Hepatocyte (in vitro differentiated cells): ENCODE results near the gene ASTN2. TPM values are rescaled to one million over a fixed set of nuclear protein-coding genes. Genes with fewer than 3 reads are reported as not detected.

Source experiments
- DNase-seq: peaks from one replicate; pipeline ENCODE4 v3.0.0-alpha.2; 2016; ENCODE audit warnings: low spot score
- H2AFZ ChIP-seq: fragments of 200-600 bp; sonication (generic); 2 replicates; pipeline ENCODE4 v1.6.0; 2016; ENCODE audit warnings: antibody characterized with exemption, mild to moderate bottlenecking
- H3K27ac ChIP-seq: fragments of 200-600 bp; sonication (generic); 2 replicates; pipeline ENCODE4 v1.5.1; 2016; ENCODE audit warnings: mild to moderate bottlenecking
- H3K27me3 ChIP-seq: fragments of 200-600 bp; sonication (generic); 2 replicates; pipeline ENCODE4 v1.6.1; 2016
- H3K36me3 ChIP-seq: fragments of 200-600 bp; sonication (generic); replicated peaks from 2 replicates; pipeline ENCODE4 v1.5.1; 2016; ENCODE audit warnings: low read depth; ENCODE audit not compliant: insufficient read depth
- H3K4me1 ChIP-seq: fragments of 200-600 bp; sonication (generic); 2 replicates; pipeline ENCODE4 v1.5.1; 2016; ENCODE audit warnings: mild to moderate bottlenecking, moderate library complexity; ENCODE audit not compliant: insufficient read depth
- H3K4me2 ChIP-seq: fragments of 200-600 bp; sonication (generic); 2 replicates; pipeline ENCODE4 v1.6.0; 2016
- H3K4me3 ChIP-seq: fragments of 200-600 bp; sonication (generic); 2 replicates; pipeline ENCODE4 v1.5.1; 2016; ENCODE audit warnings: mild to moderate bottlenecking
- H3K79me2 ChIP-seq: fragments of 200-600 bp; sonication (generic); 2 replicates; pipeline ENCODE4 v1.6.0; 2017; ENCODE audit warnings: mild to moderate bottlenecking
- H3K9me2 ChIP-seq: fragments of 200-600 bp; sonication (generic); replicated peaks from 2 replicates; pipeline ENCODE4 v1.6.0; 2017; ENCODE audit warnings: mild to moderate bottlenecking; ENCODE audit not compliant: insufficient read depth
- H3K9me3 ChIP-seq: fragments of 200-600 bp; sonication (generic); 2 replicates; pipeline ENCODE4 v1.5.1; 2016; ENCODE audit warnings: low read depth, mild to moderate bottlenecking
- H4K20me1 ChIP-seq: fragments of 200-600 bp; sonication (generic); 2 replicates; pipeline ENCODE4 v1.6.0; 2016; ENCODE audit warnings: mild to moderate bottlenecking; ENCODE audit not compliant: insufficient read depth, poor library complexity, severe bottlenecking
- CTCF ChIP-seq: fragments of 200-600 bp; sonication (generic); IDR thresholded peaks from 2 replicates; pipeline ENCODE4 v1.5.1; 2016; ENCODE audit warnings: antibody characterized with exemption, mild to moderate bottlenecking; ENCODE audit not compliant: poor library complexity
- EZH2 ChIP-seq: fragments of 200-600 bp; sonication (generic); IDR thresholded peaks from 2 replicates; pipeline ENCODE4 v1.6.1; 2016; ENCODE audit warnings: antibody characterized with exemption, mild to moderate bottlenecking, borderline replicate concordance
- EZH2phosphoT487 ChIP-seq: fragments of 200-600 bp; sonication (generic); IDR thresholded peaks from one replicate; pipeline ENCODE4 v1.6.1; 2018; ENCODE audit warnings: antibody characterized with exemption, mild to moderate bottlenecking, low read depth, moderate library complexity; ENCODE audit not compliant: unreplicated experiment, severe bottlenecking
- WGBS: methylation state at CpG from one replicate; pipeline ENCODE4 v1.1.6; 2016; ENCODE audit warnings: low lambda C conversion rate; ENCODE audit errors: missing lambda C conversion rate; 5-methylcytosine and 5-hydroxymethylcytosine counted together
- polyA plus RNA-seq: library from polyadenylated mRNA; unstranded; fragments of >200 nt; fragmentation: Nextera tagmentation; extraction: Ambion mirVana; gene quantifications from 2 replicates; pipeline ENCODE4 v1.2.1, GENCODE V29; 2016
- total RNA-seq: library from RNA; depleted of rRNA; stranded (reverse); fragments of >200 nt; gene quantifications from 2 replicates; pipeline ENCODE4 v1.2.3, GENCODE V29; 2014

ASTN2 gene
- total and polyA plus RNA-seq, 2 experiments from 2014 or later, result 6.4 to 8.4 TPM

GRCh38 chr9:116585896-116586295 is 829.0 kb downstream of the ASTN2 start:
- Histone ChIP-seq H3K4me1 (peaks cover 5% of the 10 kb centered on the region), H3K4me3 (no peak overlapping the region), H2AFZ (no peak overlapping the region), H3K9me3 (peaks cover 7% of the 10 kb centered on the region), H3K4me2 (no peak overlapping the region), H3K79me2 (no peaks in the 10 kb centered on the region), H3K27ac (no peak overlapping the region), H3K9me2 (no peaks in the 10 kb centered on the region), H3K36me3 (no peaks in the 10 kb centered on the region), H4K20me1 (no peaks in the 10 kb centered on the region), H3K27me3 (no peaks in the 10 kb centered on the region)
- WGBS, result 93% methylated on average over 1 of the region's 1 CpG
- no peak for DNase-seq
- TF ChIP-seq CTCF (no peak), EZH2phosphoT487 (no peak), EZH2 (no peak)

GRCh38 chr9:116585204-116585603 is 829.7 kb downstream of the ASTN2 start:
- Histone ChIP-seq H4K20me1 (no peaks in the 10 kb centered on the region), H3K9me2 (no peaks in the 10 kb centered on the region), H3K27ac (no peak overlapping the region), H3K79me2 (no peaks in the 10 kb centered on the region), H3K4me2 (no peak overlapping the region), H3K27me3 (no peaks in the 10 kb centered on the region), H3K4me1 (peaks cover 5% of the 10 kb centered on the region), H3K4me3 (no peak overlapping the region), H3K36me3 (no peaks in the 10 kb centered on the region), H3K9me3 (peaks cover 7% of the 10 kb centered on the region), H2AFZ (no peak overlapping the region)
- TF ChIP-seq CTCF (no peak), EZH2 (no peak), EZH2phosphoT487 (no peak)
- no peak for DNase-seq

- Histone ChIP-seq H3K27me3 (no peaks in the 10 kb centered on the region), H3K79me2 (no peaks in the 10 kb centered on the region), H3K27ac (no peak overlapping the region), H3K36me3 (no peaks in the 10 kb centered on the region), H3K4me1 (peaks cover 5% of the 10 kb centered on the region), H3K9me2 (no peaks in the 10 kb centered on the region), H3K4me2 (no peak overlapping the region), H2AFZ (no peak overlapping the region), H4K20me1 (no peaks in the 10 kb centered on the region), H3K4me3 (no peak overlapping the region), H3K9me3 (no peaks in the 10 kb centered on the region)
- no peak for TF ChIP-seq CTCF
- no peak for TF ChIP-seq EZH2
- TF ChIP-seq EZH2phosphoT487, result no peak
- no peak for DNase-seq
- WGBS, result 95% methylated on average over 1 of the region's 1 CpG
Measured at GRCh38 chr9:116580853-116581252, 834.0 kb downstream of the ASTN2 start.

DNA sequence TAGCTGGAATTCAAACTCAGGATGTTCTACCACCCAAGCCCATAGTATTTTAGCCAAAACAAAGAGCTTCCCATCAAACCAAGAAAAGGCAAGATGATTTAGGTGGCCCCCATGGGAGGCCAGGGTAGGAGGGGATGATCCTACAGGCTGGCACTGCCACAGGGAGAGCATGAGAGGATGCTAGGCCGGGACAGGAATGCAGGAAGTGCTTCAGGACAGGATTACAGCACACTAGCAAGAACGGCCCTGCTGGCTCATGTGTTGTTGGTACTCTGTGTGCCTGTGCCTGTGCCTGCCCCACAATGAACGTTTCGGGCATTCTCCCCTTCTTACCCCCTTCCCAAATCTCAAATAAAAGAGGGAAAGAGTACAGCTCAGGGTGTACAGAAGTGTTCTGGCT is 838.5 kb downstream of the ASTN2 start:
- H3K4me1 ChIP-seq, result peaks cover 30% of the 10 kb centered on the region
- no peaks in the 10 kb centered on the region for H3K36me3 ChIP-seq
- H3K4me2 ChIP-seq, result no peak overlapping the region
- no peak overlapping the region for H2AFZ ChIP-seq
- 78% methylated on average over 4 of the region's 4 CpGs for WGBS
- H4K20me1 ChIP-seq, result no peaks in the 10 kb centered on the region
- no peaks in the 10 kb centered on the region for H3K9me3 ChIP-seq
- no peaks in the 10 kb centered on the region for H3K9me2 ChIP-seq
- no peak for DNase-seq
- H3K27ac ChIP-seq, result no peak overlapping the region
- H3K27me3 ChIP-seq, result no peaks in the 10 kb centered on the region
- no peaks in the 10 kb centered on the region for H3K79me2 ChIP-seq
- TF ChIP-seq EZH2phosphoT487, result no peak
- no peak for TF ChIP-seq CTCF
- TF ChIP-seq EZH2, result no peak
- no peak overlapping the region for H3K4me3 ChIP-seq
